Testis (tissue), 3 donors: ENCODE data around the gene CNKSR3. TPM values are rescaled to one million over a fixed set of nuclear protein-coding genes. Genes with fewer than 3 reads are reported as not detected.
A peak's percentile ranks its signal among the peaks of the same experiment; 100 is the strongest.

ENCODE experiments used
- DNase-seq: peaks from one replicate; pipeline ENCODE4 v3.0.0-alpha.2; 2019
- H3K27ac ChIP-seq, 2 donors: fragments of 200-600 bp; sonication (generic); one replicate each; pipeline ENCODE4 v1.5.1; 2019
- H3K27me3 ChIP-seq: fragments of 200-600 bp; sonication (generic); one replicate; pipeline ENCODE4 v1.5.1; 2019
- H3K36me3 ChIP-seq: fragments of 200-600 bp; sonication (generic); one replicate; pipeline ENCODE4 v1.5.1; 2017; ENCODE audit warnings: low read depth; ENCODE audit errors: missing control alignments
- H3K4me1 ChIP-seq: fragments of 200-600 bp; sonication (generic); one replicate; pipeline ENCODE4 v1.5.1; 2019
- H3K4me3 ChIP-seq, 2 donors: fragments of 200-600 bp; sonication (generic); one replicate each; pipeline ENCODE4 v1.5.1; 2017 to 2019
- H3K9me3 ChIP-seq: fragments of 200-600 bp; sonication (generic); one replicate; pipeline ENCODE4 v1.5.1; 2017
- CTCF ChIP-seq, 3 experiments: fragments of 450-650 bp in 2 of 3; fragments of 200-600 bp in 1 of 3; sonication (generic) in 1 of 3; IDR thresholded peaks; one replicate each; pipeline ENCODE4 v1.5.1; 2016 to 2019; ENCODE audit warnings: antibody characterized with exemption in 3 of 3, mild to moderate bottlenecking in 2 of 3, moderate library complexity in 1 of 3
- POLR2A ChIP-seq: fragments of 450-650 bp; IDR thresholded peaks from one replicate; pipeline ENCODE4 v1.6.1; 2017; ENCODE audit warnings: antibody characterized with exemption, mild to moderate bottlenecking, moderate library complexity
- WGBS, 2 donors: methylation state at CpG; one replicate each; pipeline ENCODE4 v1.1.5; 2018; 5-methylcytosine and 5-hydroxymethylcytosine counted together
- intact Hi-C: fragments of 100-400 bp; cut with DNase I; formaldehyde crosslinking; loops from one replicate; pipeline ENCODE4 v1.15.1; 2023; ENCODE audit warnings: low total_unique reads
- polyA plus RNA-seq: library from polyadenylated mRNA; stranded (reverse); fragments of 350-450 nt; fragmentation: Illumina TruSeq; extraction: RNeasy Lipid Tissue Mini Kit (QIAGEN cat#74804); gene quantifications from one replicate; pipeline ENCODE4 v1.2.3, GENCODE V29; 2014; ENCODE audit warnings: low read depth, low replicate concordance; ENCODE audit not compliant: insufficient read depth
- total RNA-seq, 2 donors: library from RNA; depleted of rRNA; stranded (reverse); fragments of >200 nt; gene quantifications; one replicate each; pipeline ENCODE4 v1.2.3, GENCODE V29; 2016

The CNKSR3 gene
- total and polyA plus RNA-seq, 3 donors from 2014 or later = 26.0 to 28.7 (median 26.0) TPM

GRCh38 chr6:154476494-154476893, 34.0 kb downstream of the CNKSR3 start:
- Histone ChIP-seq H3K9me3 (no peaks in the 10 kb centered on the region), H3K4me1 (peaks cover 28% of the 10 kb centered on the region), H3K27me3 (no peaks in the 10 kb centered on the region), H3K36me3 (no peaks in the 10 kb centered on the region), H3K27ac (peak overlapping the region; percentile 20 to 71), H3K4me3 (no peak overlapping the region)
- 48 to 75% methylated on average over 4 of the region's 4 CpGs for WGBS, 2 donors
- intact Hi-C loops = no loop called here
- no peak for DNase-seq
- no peak for TF ChIP-seq CTCF (IDR thresholded peaks at IDR 0.05)
- no peak for TF ChIP-seq POLR2A

GRCh38 chr6:154474648-154475428, 35.6 kb downstream of the CNKSR3 start:
- WGBS, 2 donors = 81 to 92% methylated on average over 12 of the region's 12 CpGs
- H3K36me3 ChIP-seq = no peaks in the 10 kb centered on the region
- H3K9me3 ChIP-seq = no peaks in the 10 kb centered on the region
- no peak for DNase-seq
- TF ChIP-seq CTCF (IDR thresholded peaks at IDR 0.05) (no peak), POLR2A (no peak)
- peaks cover 27% of the 10 kb centered on the region for H3K4me1 ChIP-seq
- H3K27me3 ChIP-seq = no peaks in the 10 kb centered on the region
- H3K4me3 ChIP-seq = no peak overlapping the region
- intact Hi-C loops = no loop called here
- H3K27ac ChIP-seq = no peak overlapping the region

GRCh38 chr6:154473324-154473723, 37.2 kb downstream of the CNKSR3 start:
- DNase-seq = no peak
- H3K36me3 ChIP-seq = no peaks in the 10 kb centered on the region
- H3K27me3 ChIP-seq = no peaks in the 10 kb centered on the region
- TF ChIP-seq POLR2A (no peak), CTCF (IDR thresholded peaks at IDR 0.05) (no peak)
- H3K9me3 ChIP-seq = no peaks in the 10 kb centered on the region
- intact Hi-C loops = no loop called here
- no peak overlapping the region for H3K27ac ChIP-seq
- H3K4me1 ChIP-seq = peaks cover 12% of the 10 kb centered on the region
- no peak overlapping the region for H3K4me3 ChIP-seq
- WGBS, 2 donors = 88 to 92% methylated on average over 9 of the region's 9 CpGs

- no peaks in the 10 kb centered on the region for H3K9me3 ChIP-seq
- H3K4me1 ChIP-seq = peaks cover 7% of the 10 kb centered on the region
- 83 to 84% methylated on average over 6 of the region's 6 CpGs for WGBS, 2 donors
- intact Hi-C loops = no loop called here
- no peak overlapping the region for H3K4me3 ChIP-seq
- DNase-seq = no peak
- TF ChIP-seq CTCF (IDR thresholded peaks at IDR 0.05) (no peak), POLR2A (no peak)
- no peaks in the 10 kb centered on the region for H3K36me3 ChIP-seq
- H3K27me3 ChIP-seq = no peaks in the 10 kb centered on the region
- no peak overlapping the region for H3K27ac ChIP-seq
Observed at GRCh38 chr6:154471609-154472362, 38.7 kb downstream of the CNKSR3 start.
